ENCODE data around the gene PAQR3. TPM values are rescaled to one million over a fixed set of nuclear protein-coding genes. Genes with fewer than 3 reads are reported as not detected.

Gene PAQR3
- total and polyA plus RNA-seq, 2 of the 4 experiments (the other 2 are of a cell fraction): 11.5 to 11.8 TPM

GRCh38 chr4:78962597-78963115 lies 23.4 kb upstream of the PAQR3 start:
- Histone ChIP-seq H3K79me1 (ENCODE audit: low read depth in 1 of 2, low read length in 2 of 2) (no peaks in the 10 kb centered on the region), H3K18ac (ENCODE audit: low read depth, low read length) (no peak overlapping the region), H2BK120ac (ENCODE audit: low read depth, low read length) (no peak overlapping the region), H3K4me1 (ENCODE audit: control insufficient read depth, insufficient read depth, low read length) (no peaks in the 10 kb centered on the region), H3K56ac (ENCODE audit: extremely low read depth, insufficient read depth, low read length) (no peak overlapping the region), H2AFZ (replicated peaks; ENCODE audit: low read length, poor library complexity) (no peak overlapping the region), H3K4ac (ENCODE audit: low read depth, low read length) (no peak overlapping the region), H2AK9ac (replicated peaks; ENCODE audit: low read depth, low read length, poor library complexity) (no peak overlapping the region), H3K23ac (ENCODE audit: low read depth, low read length) (no peak overlapping the region), H3K27me3 (ENCODE audit: control insufficient read depth, insufficient read depth, low read length) (no peaks in the 10 kb centered on the region; the same call in 1 of the 2 replicates), H4K20me1 (ENCODE audit: insufficient read depth, low read length) (no peaks in the 10 kb centered on the region), H4K8ac (ENCODE audit: low read depth in 2 of 2, low read length in 2 of 2) (no peak overlapping the region), H2BK5ac (ENCODE audit: low read depth, low read length, poor library complexity, severe bottlenecking) (no peak overlapping the region), H4K91ac (ENCODE audit: insufficient read depth, low read depth, low read length) (no peak overlapping the region), H3K4me2 (ENCODE audit: low read depth, low read length) (no peak overlapping the region), H2BK20ac (ENCODE audit: low read depth, low read length) (no peak overlapping the region), H3K9ac (ENCODE audit: low read depth, low read length) (no peak overlapping the region), H3K27ac (ENCODE audit: insufficient read depth, low read length) (no peak overlapping the region), H4K5ac (ENCODE audit: low read depth, low read length) (no peak overlapping the region), H2BK15ac (ENCODE audit: low read depth, low read length) (no peak overlapping the region), H3K14ac (replicated peaks; ENCODE audit: low read depth, low read length) (no peak overlapping the region), H3K36me3 (ENCODE audit: control insufficient read depth, insufficient read depth, low read length) (no peaks in the 10 kb centered on the region), H3K9me3 (ENCODE audit: control insufficient read depth, insufficient read depth, low read length) (no peaks in the 10 kb centered on the region), H3K4me3 (ENCODE audit: insufficient read depth, low read depth, low read length) (no peak overlapping the region), H3K9me1 (ENCODE audit: insufficient read depth, low read length) (no peaks in the 10 kb centered on the region), H2AK5ac (ENCODE audit: low read depth, low read length) (no peak overlapping the region)
- DNase-seq (no peak), ATAC-seq (ENCODE audit: low read depth) (no peak; the same call in 1 of the 2 replicates)
- dilution Hi-C loops (cut with HindIII; ENCODE audit: low sequenced_read_pairs, unreplicated experiment): no loop called here
- WGBS, 2 experiments (ENCODE audit: extremely low coverage in 2 of 2, insufficient read length in 1 of 2): no CpG with 5 or more reads among the region's 2 CpGs
- no TSS peak for BruUV-seq (replicated peaks)
- ChIA-PET CTCF (no interaction called here), POLR2A (ENCODE audit: unreplicated experiment) (no interaction called here)
- in situ Hi-C loops (cut with MboI; ENCODE audit: low sequenced_read_pairs): no loop called here
- TF ChIP-seq MXI1 (IDR thresholded peaks at IDR 0.05; ENCODE audit: borderline replicate concordance, low read depth, low read length) (no peak), RFX5 (IDR thresholded peaks at IDR 0.05; ENCODE audit: low read depth, low read length) (no peak), POLR2A (IDR thresholded peaks at IDR 0.05; ENCODE audit: low read depth, low read length) (no peak), NFE2L2 (IDR thresholded peaks at IDR 0.05; ENCODE audit: low read depth, low read length) (no peak), SMC3 (IDR thresholded peaks at IDR 0.05; ENCODE audit: low read depth, low read length) (no peak)
- intact Hi-C loops (cut with micrococcal nuclease): no loop called here

Measured in IMR-90 (cell line).